NCI-H345 treated with DMSO at 0.1 percent for 48 hours (cell line): ENCODE data around the gene CFAP74.

Experiments used
- DNase-seq: peaks from one replicate; lab custom pipeline; 2025; ENCODE audit not compliant: unreplicated experiment; lab: John Stamatoyannopoulos, UW

The CFAP74 gene

GRCh38 chr1:2041305-2041704 is 37.7 kb upstream of the CFAP74 start:
- DNase-seq: no peak

- DNase-seq: no peak
Observed at GRCh38 chr1:2039251-2039650, 35.7 kb upstream of the CFAP74 start.

GRCh38 chr1:2038229-2038628 is 34.6 kb upstream of the CFAP74 start:
- DNase-seq: no peak

- DNase-seq: no peak
Observed at GRCh38 chr1:2037314-2037979, 33.9 kb upstream of the CFAP74 start.

- no peak for DNase-seq
Observed at GRCh38 chr1:2036287-2036686, 32.7 kb upstream of the CFAP74 start.

GRCh38 chr1:2033165-2033564 is 29.6 kb upstream of the CFAP74 start:
- DNase-seq: no peak

GRCh38 chr1:2032737-2033136 is 29.2 kb upstream of the CFAP74 start:
- DNase-seq: no peak

- no peak for DNase-seq
Observed at GRCh38 chr1:2031546-2032540, 28.3 kb upstream of the CFAP74 start.

GRCh38 chr1:2030076-2030871 is 26.7 kb upstream of the CFAP74 start:
- no peak for DNase-seq

- DNase-seq: no peak
Observed at GRCh38 chr1:2029561-2029960, 26.0 kb upstream of the CFAP74 start.

- no peak for DNase-seq
Observed at GRCh38 chr1:2028870-2029560, 25.4 kb upstream of the CFAP74 start.

- DNase-seq: no peak
Observed at GRCh38 chr1:2027961-2028583, 24.5 kb upstream of the CFAP74 start.

- DNase-seq: no peak
Observed at GRCh38 chr1:2025491-2025981, 21.9 kb upstream of the CFAP74 start.

- DNase-seq: no peak
Observed at GRCh38 chr1:2024887-2025286, 21.3 kb upstream of the CFAP74 start.

GRCh38 chr1:2024451-2024850 is 20.9 kb upstream of the CFAP74 start:
- no peak for DNase-seq

GRCh38 chr1:2023187-2023586 is 19.6 kb upstream of the CFAP74 start:
- no peak for DNase-seq

- no peak for DNase-seq
Observed at GRCh38 chr1:2022063-2022770, 18.6 kb upstream of the CFAP74 start.

- no peak for DNase-seq
Observed at GRCh38 chr1:2021550-2021949, 18.0 kb upstream of the CFAP74 start.

- no peak for DNase-seq
Observed at GRCh38 chr1:2020310-2020655, 16.7 kb upstream of the CFAP74 start.
